K562 (cell line): ENCODE results near the gene RSRP1. TPM values are rescaled to one million over a fixed set of nuclear protein-coding genes. Genes with fewer than 3 reads are reported as not detected.
A peak's percentile ranks its signal among the peaks of the same experiment; 100 is the strongest.

Experiments used
- ARID2 ChIP-seq: fragments of 450-650 bp; IDR thresholded peaks from 2 replicates; pipeline ENCODE4 v1.6.1; 2017; ENCODE audit warnings: antibody characterized with exemption, mild to moderate bottlenecking
- ELF1 ChIP-seq: fragments of 200-800 bp; sonication (Bioruptor generic); IDR thresholded peaks from 2 replicates; pipeline ENCODE4 v1.6.1; 2016; ENCODE audit warnings: missing genetic modification characterization, missing compliant biosample characterization
- MAFF ChIP-seq: IDR thresholded peaks from 2 replicates; pipeline ENCODE4 v1.6.1; 2012; ENCODE audit warnings: low read length, improper control_type of control experiment
- PCBP1 ChIP-seq: fragments of 200-400 bp; formaldehyde crosslinking; IDR thresholded peaks from 2 replicates; pipeline ENCODE4 v1.6.1; 2018; ENCODE audit warnings: mild to moderate bottlenecking, low read depth, low read length; ENCODE audit not compliant: poor library complexity, severe bottlenecking
- TCF7L2 ChIP-seq: fragments of 150-350 bp; IDR thresholded peaks from 2 replicates; pipeline ENCODE4 v1.6.1; 2016; ENCODE audit warnings: low read depth, mild to moderate bottlenecking, low read length, moderate library complexity
- ZBTB17 ChIP-seq: fragments of 450-650 bp; formaldehyde crosslinking; IDR thresholded peaks from 2 replicates; pipeline ENCODE4 v1.4.0; 2020; ENCODE audit warnings: mild to moderate bottlenecking
- ZNF408 ChIP-seq: fragments of 250-450 bp; sonication (Bioruptor Pico); IDR thresholded peaks from 2 replicates; pipeline ENCODE4 v1.4.0; 2020; ENCODE audit warnings: low read depth, mild to moderate bottlenecking, moderate library complexity
- ZNF76 ChIP-seq: fragments of 250-450 bp; sonication (Bioruptor Pico); IDR thresholded peaks from 2 replicates; pipeline ENCODE4 v1.4.0; 2020; ENCODE audit warnings: mild to moderate bottlenecking, moderate library complexity, borderline replicate concordance
- polyA plus RNA-seq, 8 experiments: library from polyadenylated mRNA; depleted of rRNA in 4 of 8; stranded (reverse) in 5 of 8; unstranded in 3 of 8; fragments of >200 nt; fragmentation: Nextera tagmentation in 2 of 8; fragmentation: Illumina TruSeq in 1 of 8; extraction: Ambion mirVana in 2 of 8; extraction: Trizol in 1 of 8; gene quantifications; 2 replicates each; pipeline versions ENCODE4 v1.2.1 to v1.2.3, GENCODE V29; 2011 to 2014; ENCODE audit warnings: inconsistent platforms in 1 of 8, missing spikeins in 1 of 8
- total RNA-seq, 7 experiments: library from RNA; depleted of rRNA in 6 of 7; stranded (reverse); fragments of >200 nt in 6 of 7; fragmentation: Illumina TruSeq in 2 of 7; extraction: Trizol in 2 of 7; gene quantifications; 2 replicates each; pipeline versions ENCODE4 v1.2.1 to v1.2.3, GENCODE V29; 2011 to 2021; ENCODE audit warnings: low replicate concordance in 1 of 7
- TF ChIP-seq, protein P1 (sequence below): fragments of 450-650 bp; formaldehyde crosslinking; conservative IDR thresholded peaks from 2 replicates; pipeline ENCODE4 v1.4.0; 2022; ENCODE audit warnings: mild to moderate bottlenecking, missing genetic modification characterization
- TF ChIP-seq, protein P2 (sequence below): IDR thresholded peaks from 3 replicates; pipeline ENCODE4 v1.6.1; 2011; ENCODE audit warnings: borderline replicate concordance, mild to moderate bottlenecking; ENCODE audit not compliant: insufficient read length, insufficient read depth
- TF ChIP-seq, protein P3 (sequence below): IDR thresholded peaks from 2 replicates; pipeline ENCODE4 v1.6.1; 2011; ENCODE audit not compliant: insufficient read length; ENCODE audit errors: extremely low read depth
- TF ChIP-seq, protein P4 (sequence below): fragments of 450-650 bp; IDR thresholded peaks from 2 replicates; pipeline ENCODE4 v1.6.1; 2016; ENCODE audit warnings: missing biosample characterization, missing genetic modification characterization
- TF ChIP-seq, protein P5 (sequence below): fragments of 250-450 bp; sonication (Bioruptor Pico); IDR thresholded peaks from 2 replicates; pipeline ENCODE4 v1.9.0; 2021; ENCODE audit warnings: mild to moderate bottlenecking, inconsistent platforms
- TF ChIP-seq, protein P6 (sequence below): fragments of 200-800 bp; sonication (Bioruptor generic); IDR thresholded peaks from 2 replicates; pipeline ENCODE4 v1.6.1; 2016; ENCODE audit warnings: missing genetic modification characterization, missing compliant biosample characterization

RSRP1 gene
- total and polyA plus RNA-seq, 9 of the 15 experiments (the other 6 are each of a cell fraction or from before 2014, with no cell fraction given) = 27.2 to 283 (median 146) TPM

DNA sequence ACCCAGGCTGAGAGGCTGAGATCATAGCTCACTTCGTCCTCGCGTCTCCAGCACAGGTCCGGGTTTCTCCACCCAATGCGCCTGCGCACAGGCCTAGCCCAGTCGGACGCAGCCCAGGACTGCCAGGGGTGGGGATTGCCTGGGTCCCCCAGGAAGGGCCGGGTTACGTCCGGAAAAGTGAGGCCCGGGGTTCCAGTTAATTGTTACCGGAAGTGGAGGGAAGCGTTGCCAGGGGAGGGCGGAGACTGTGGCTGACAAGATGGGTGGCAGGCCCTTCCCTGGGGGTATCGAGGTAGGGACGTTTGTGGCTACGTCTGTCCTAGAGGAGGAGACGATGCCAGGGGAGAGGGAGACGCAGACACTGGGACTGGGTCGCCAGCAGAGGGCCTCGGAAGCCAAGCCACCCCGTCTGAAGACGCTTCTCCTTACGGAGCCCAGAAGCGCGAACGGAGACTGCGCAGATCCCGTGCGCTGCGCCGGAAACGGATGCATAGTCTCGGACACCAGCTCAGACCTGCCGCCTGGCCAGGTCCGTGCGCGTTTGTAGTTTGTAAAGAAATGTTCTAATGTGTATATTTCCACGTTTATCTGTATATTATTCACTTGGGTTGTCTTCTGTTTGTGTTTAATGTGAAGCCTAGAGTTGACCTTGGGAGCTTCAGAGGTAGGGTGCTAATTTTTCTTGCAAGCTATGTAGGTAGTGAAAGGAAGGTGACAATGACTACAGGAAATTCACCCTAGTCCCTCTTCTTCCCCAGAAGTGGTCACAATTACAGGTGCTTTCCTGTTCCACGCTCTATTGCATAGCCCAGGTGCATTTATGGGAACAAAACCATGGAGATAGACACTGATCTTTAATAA is 7.3 kb downstream of the RSRP1 start (continued):
- TF ChIP-seq, protein P1, sequence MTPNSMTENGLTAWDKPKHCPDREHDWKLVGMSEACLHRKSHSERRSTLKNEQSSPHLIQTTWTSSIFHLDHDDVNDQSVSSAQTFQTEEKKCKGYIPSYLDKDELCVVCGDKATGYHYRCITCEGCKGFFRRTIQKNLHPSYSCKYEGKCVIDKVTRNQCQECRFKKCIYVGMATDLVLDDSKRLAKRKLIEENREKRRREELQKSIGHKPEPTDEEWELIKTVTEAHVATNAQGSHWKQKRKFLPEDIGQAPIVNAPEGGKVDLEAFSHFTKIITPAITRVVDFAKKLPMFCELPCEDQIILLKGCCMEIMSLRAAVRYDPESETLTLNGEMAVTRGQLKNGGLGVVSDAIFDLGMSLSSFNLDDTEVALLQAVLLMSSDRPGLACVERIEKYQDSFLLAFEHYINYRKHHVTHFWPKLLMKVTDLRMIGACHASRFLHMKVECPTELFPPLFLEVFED (CRISPR knock-in tag) = peak; percentile 83
- TF ChIP-seq MAFF (no peak), ZNF408 (CRISPR knock-in tag) (no peak), ELF1 (tag) (peak; percentile 91), TCF7L2 (no peak), PCBP1 (no peak), ZBTB17 (peak; percentile 72), ZNF76 (no peak), ARID2 (peak; percentile 36; the same call in 1 of the 2 replicates)
- TF ChIP-seq, protein P2, sequence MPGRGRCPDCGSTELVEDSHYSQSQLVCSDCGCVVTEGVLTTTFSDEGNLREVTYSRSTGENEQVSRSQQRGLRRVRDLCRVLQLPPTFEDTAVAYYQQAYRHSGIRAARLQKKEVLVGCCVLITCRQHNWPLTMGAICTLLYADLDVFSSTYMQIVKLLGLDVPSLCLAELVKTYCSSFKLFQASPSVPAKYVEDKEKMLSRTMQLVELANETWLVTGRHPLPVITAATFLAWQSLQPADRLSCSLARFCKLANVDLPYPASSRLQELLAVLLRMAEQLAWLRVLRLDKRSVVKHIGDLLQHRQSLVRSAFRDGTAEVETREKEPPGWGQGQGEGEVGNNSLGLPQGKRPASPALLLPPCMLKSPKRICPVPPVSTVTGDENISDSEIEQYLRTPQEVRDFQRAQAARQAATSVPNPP = no peak
- TF ChIP-seq, protein P3, sequence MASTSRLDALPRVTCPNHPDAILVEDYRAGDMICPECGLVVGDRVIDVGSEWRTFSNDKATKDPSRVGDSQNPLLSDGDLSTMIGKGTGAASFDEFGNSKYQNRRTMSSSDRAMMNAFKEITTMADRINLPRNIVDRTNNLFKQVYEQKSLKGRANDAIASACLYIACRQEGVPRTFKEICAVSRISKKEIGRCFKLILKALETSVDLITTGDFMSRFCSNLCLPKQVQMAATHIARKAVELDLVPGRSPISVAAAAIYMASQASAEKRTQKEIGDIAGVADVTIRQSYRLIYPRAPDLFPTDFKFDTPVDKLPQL = no peak
- TF ChIP-seq, protein P4, sequence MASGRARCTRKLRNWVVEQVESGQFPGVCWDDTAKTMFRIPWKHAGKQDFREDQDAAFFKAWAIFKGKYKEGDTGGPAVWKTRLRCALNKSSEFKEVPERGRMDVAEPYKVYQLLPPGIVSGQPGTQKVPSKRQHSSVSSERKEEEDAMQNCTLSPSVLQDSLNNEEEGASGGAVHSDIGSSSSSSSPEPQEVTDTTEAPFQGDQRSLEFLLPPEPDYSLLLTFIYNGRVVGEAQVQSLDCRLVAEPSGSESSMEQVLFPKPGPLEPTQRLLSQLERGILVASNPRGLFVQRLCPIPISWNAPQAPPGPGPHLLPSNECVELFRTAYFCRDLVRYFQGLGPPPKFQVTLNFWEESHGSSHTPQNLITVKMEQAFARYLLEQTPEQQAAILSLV (tag) = no peak
- TF ChIP-seq, protein P5, sequence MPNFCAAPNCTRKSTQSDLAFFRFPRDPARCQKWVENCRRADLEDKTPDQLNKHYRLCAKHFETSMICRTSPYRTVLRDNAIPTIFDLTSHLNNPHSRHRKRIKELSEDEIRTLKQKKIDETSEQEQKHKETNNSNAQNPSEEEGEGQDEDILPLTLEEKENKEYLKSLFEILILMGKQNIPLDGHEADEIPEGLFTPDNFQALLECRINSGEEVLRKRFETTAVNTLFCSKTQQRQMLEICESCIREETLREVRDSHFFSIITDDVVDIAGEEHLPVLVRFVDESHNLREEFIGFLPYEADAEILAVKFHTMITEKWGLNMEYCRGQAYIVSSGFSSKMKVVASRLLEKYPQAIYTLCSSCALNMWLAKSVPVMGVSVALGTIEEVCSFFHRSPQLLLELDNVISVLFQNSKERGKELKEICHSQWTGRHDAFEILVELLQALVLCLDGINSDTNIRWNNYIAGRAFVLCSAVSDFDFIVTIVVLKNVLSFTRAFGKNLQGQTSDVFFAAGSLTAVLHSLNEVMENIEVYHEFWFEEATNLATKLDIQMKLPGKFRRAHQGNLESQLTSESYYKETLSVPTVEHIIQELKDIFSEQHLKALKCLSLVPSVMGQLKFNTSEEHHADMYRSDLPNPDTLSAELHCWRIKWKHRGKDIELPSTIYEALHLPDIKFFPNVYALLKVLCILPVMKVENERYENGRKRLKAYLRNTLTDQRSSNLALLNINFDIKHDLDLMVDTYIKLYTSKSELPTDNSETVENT (CRISPR knock-in tag) = peak; percentile 57; the same call in 1 of the 2 replicates
- TF ChIP-seq, protein P6, sequence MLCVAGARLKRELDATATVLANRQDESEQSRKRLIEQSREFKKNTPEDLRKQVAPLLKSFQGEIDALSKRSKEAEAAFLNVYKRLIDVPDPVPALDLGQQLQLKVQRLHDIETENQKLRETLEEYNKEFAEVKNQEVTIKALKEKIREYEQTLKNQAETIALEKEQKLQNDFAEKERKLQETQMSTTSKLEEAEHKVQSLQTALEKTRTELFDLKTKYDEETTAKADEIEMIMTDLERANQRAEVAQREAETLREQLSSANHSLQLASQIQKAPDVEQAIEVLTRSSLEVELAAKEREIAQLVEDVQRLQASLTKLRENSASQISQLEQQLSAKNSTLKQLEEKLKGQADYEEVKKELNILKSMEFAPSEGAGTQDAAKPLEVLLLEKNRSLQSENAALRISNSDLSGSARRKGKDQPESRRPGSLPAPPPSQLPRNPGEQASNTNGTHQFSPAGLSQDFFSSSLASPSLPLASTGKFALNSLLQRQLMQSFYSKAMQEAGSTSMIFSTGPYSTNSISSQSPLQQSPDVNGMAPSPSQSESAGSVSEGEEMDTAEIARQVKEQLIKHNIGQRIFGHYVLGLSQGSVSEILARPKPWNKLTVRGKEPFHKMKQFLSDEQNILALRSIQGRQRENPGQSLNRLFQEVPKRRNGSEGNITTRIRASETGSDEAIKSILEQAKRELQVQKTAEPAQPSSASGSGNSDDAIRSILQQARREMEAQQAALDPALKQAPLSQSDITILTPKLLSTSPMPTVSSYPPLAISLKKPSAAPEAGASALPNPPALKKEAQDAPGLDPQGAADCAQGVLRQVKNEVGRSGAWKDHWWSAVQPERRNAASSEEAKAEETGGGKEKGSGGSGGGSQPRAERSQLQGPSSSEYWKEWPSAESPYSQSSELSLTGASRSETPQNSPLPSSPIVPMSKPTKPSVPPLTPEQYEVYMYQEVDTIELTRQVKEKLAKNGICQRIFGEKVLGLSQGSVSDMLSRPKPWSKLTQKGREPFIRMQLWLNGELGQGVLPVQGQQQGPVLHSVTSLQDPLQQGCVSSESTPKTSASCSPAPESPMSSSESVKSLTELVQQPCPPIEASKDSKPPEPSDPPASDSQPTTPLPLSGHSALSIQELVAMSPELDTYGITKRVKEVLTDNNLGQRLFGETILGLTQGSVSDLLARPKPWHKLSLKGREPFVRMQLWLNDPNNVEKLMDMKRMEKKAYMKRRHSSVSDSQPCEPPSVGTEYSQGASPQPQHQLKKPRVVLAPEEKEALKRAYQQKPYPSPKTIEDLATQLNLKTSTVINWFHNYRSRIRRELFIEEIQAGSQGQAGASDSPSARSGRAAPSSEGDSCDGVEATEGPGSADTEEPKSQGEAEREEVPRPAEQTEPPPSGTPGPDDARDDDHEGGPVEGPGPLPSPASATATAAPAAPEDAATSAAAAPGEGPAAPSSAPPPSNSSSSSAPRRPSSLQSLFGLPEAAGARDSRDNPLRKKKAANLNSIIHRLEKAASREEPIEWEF (CRISPR knock-in tag) = no peak
